OCI-LY3 (cell line): ENCODE measurements around the gene NPPC.

Experiments
- CTCF ChIP-seq: fragments of 200-600, 300-600 bp; sonication (generic); IDR thresholded peaks from 2 replicates; pipeline ENCODE4 v1.5.1; 2014; ENCODE audit warnings: antibody characterized with exemption, low read length, low read depth
- EZH2phosphoT487 ChIP-seq: fragments of 200-600 bp; shearing (Covaris generic); IDR thresholded peaks from 2 replicates; pipeline ENCODE4 v1.6.1; 2018; ENCODE audit warnings: antibody characterized with exemption, mixed run types, low read depth

GRCh38 chr2:231932985-231933915 is 7.1 kb upstream of the NPPC start:
- no peak for TF ChIP-seq CTCF
- no peak for TF ChIP-seq EZH2phosphoT487
